Measurements from ENCODE around the gene ATP5PF.

DNA sequence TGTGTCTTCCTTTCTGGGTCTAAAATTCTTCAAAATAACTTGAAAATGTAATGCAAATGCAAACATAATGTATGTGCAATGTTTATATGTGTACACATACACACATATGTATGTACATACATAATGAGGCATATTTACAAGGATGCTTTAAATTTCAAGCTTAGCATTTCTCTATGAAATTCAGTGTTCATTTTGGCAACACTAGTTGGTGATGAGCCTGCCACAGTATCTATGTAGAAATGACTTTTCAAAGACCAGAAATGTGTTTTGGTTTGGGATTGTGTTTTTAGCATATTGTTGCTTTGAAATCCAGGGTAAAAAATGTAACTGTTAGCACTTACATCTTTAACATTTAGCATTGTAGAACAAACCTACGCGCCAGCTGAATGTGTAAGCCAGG, 10.2 kb upstream of the ATP5PF start:
- TF ChIP-seq, protein P1, sequence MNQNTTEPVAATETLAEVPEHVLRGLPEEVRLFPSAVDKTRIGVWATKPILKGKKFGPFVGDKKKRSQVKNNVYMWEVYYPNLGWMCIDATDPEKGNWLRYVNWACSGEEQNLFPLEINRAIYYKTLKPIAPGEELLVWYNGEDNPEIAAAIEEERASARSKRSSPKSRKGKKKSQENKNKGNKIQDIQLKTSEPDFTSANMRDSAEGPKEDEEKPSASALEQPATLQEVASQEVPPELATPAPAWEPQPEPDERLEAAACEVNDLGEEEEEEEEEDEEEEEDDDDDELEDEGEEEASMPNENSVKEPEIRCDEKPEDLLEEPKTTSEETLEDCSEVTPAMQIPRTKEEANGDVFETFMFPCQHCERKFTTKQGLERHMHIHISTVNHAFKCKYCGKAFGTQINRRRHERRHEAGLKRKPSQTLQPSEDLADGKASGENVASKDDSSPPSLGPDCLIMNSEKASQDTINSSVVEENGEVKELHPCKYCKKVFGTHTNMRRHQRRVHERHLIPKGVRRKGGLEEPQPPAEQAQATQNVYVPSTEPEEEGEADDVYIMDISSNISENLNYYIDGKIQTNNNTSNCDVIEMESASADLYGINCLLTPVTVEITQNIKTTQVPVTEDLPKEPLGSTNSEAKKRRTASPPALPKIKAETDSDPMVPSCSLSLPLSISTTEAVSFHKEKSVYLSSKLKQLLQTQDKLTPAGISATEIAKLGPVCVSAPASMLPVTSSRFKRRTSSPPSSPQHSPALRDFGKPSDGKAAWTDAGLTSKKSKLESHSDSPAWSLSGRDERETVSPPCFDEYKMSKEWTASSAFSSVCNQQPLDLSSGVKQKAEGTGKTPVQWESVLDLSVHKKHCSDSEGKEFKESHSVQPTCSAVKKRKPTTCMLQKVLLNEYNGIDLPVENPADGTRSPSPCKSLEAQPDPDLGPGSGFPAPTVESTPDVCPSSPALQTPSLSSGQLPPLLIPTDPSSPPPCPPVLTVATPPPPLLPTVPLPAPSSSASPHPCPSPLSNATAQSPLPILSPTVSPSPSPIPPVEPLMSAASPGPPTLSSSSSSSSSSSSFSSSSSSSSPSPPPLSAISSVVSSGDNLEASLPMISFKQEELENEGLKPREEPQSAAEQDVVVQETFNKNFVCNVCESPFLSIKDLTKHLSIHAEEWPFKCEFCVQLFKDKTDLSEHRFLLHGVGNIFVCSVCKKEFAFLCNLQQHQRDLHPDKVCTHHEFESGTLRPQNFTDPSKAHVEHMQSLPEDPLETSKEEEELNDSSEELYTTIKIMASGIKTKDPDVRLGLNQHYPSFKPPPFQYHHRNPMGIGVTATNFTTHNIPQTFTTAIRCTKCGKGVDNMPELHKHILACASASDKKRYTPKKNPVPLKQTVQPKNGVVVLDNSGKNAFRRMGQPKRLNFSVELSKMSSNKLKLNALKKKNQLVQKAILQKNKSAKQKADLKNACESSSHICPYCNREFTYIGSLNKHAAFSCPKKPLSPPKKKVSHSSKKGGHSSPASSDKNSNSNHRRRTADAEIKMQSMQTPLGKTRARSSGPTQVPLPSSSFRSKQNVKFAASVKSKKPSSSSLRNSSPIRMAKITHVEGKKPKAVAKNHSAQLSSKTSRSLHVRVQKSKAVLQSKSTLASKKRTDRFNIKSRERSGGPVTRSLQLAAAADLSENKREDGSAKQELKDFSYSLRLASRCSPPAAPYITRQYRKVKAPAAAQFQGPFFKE (tag by site-specific recombination; IDR thresholded peaks at IDR 0.05; ENCODE audit: borderline replicate concordance) = no peak
- TF ChIP-seq, protein P2, sequence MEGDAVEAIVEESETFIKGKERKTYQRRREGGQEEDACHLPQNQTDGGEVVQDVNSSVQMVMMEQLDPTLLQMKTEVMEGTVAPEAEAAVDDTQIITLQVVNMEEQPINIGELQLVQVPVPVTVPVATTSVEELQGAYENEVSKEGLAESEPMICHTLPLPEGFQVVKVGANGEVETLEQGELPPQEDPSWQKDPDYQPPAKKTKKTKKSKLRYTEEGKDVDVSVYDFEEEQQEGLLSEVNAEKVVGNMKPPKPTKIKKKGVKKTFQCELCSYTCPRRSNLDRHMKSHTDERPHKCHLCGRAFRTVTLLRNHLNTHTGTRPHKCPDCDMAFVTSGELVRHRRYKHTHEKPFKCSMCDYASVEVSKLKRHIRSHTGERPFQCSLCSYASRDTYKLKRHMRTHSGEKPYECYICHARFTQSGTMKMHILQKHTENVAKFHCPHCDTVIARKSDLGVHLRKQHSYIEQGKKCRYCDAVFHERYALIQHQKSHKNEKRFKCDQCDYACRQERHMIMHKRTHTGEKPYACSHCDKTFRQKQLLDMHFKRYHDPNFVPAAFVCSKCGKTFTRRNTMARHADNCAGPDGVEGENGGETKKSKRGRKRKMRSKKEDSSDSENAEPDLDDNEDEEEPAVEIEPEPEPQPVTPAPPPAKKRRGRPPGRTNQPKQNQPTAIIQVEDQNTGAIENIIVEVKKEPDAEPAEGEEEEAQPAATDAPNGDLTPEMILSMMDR (tag by site-specific recombination; IDR thresholded peaks at IDR 0.05) = no peak
